Adipose tissue (tissue), 3 donors: Measurements from ENCODE around the gene METAP1. TPM values are rescaled to one million over a fixed set of nuclear protein-coding genes. Genes with fewer than 3 reads are reported as not detected.

ENCODE experiments used
- polyA plus RNA-seq, 3 donors: library from polyadenylated mRNA; stranded (reverse); fragments of 200-250 nt; gene quantifications; one replicate each; pipeline ENCODE4 v1.2.3, GENCODE V29; 2013
- donor health status: healthy with polysubstance abuse.
- donor health status: Bipolar disorder and iron deficiency.
- donor health status: healthy.

Gene METAP1
- polyA plus RNA-seq, 3 donors, result 14.6 to 16.2 (median 15.4) TPM

Other genes starting within 250 kb of the METAP1 start
- gene EIF4E, start 66.6 kb upstream of the METAP1 start, polyA plus RNA-seq, result 10 to 100 TPM; 17.6 to 64.0 (median 50.5) TPM
- gene ADH5, start 93.1 kb downstream of the METAP1 start, polyA plus RNA-seq, result 100 to 1,000 TPM in 2 of 3 donors, 10 to 100 TPM in 1; 46.7 to 198 (median 170) TPM
- gene ADH4, start 148.6 kb downstream of the METAP1 start, polyA plus RNA-seq, result 1 to 10 TPM in 2 of 3 donors, under 1 TPM in 1; 0.44 to 5.4 (median 1.1) TPM
- under 1 TPM in 2 of 3 donors, not detected in 1; 0.15 to 0.17 TPM for gene ADH6, start 223.5 kb downstream of the METAP1 start, polyA plus RNA-seq